ENCODE measurements around the gene CIART.
"Not testable (repeated sequence)": the region's sequence is repeated elsewhere in the genome, so short reads cannot be mapped to it uniquely, and the experiment has no call there.

CIART gene

DNA sequence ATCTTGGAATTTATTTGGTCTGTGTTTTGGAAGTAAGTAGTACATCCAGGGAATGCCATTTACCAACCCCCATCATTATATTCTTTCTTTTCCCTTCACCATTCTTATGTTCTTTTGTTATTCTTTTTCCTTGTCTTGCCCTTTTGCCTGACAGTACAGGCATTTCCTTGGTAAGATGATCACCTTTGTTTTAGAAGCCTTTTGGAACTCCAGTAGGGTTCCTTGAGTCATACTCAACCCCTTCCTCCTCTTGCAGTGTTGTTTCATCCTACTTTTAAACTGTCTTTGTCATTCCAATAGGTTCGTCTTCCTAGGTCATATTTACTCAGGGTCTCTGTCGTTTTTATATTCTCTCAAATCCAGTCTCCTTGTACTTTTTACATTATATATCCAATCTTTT lies 20.5 kb downstream of the CIART start:
- H3K4me3 ChIP-seq (ENCODE audit: low read depth, low read length), result no peak overlapping the region
- DNase-seq (ENCODE audit: low read depth), result no peak
- TF ChIP-seq, protein P1, sequence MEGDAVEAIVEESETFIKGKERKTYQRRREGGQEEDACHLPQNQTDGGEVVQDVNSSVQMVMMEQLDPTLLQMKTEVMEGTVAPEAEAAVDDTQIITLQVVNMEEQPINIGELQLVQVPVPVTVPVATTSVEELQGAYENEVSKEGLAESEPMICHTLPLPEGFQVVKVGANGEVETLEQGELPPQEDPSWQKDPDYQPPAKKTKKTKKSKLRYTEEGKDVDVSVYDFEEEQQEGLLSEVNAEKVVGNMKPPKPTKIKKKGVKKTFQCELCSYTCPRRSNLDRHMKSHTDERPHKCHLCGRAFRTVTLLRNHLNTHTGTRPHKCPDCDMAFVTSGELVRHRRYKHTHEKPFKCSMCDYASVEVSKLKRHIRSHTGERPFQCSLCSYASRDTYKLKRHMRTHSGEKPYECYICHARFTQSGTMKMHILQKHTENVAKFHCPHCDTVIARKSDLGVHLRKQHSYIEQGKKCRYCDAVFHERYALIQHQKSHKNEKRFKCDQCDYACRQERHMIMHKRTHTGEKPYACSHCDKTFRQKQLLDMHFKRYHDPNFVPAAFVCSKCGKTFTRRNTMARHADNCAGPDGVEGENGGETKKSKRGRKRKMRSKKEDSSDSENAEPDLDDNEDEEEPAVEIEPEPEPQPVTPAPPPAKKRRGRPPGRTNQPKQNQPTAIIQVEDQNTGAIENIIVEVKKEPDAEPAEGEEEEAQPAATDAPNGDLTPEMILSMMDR (IDR thresholded peaks at IDR 0.05; ENCODE audit: insufficient read depth, low read depth, low read length, missing control alignments), result no peak

DNA sequence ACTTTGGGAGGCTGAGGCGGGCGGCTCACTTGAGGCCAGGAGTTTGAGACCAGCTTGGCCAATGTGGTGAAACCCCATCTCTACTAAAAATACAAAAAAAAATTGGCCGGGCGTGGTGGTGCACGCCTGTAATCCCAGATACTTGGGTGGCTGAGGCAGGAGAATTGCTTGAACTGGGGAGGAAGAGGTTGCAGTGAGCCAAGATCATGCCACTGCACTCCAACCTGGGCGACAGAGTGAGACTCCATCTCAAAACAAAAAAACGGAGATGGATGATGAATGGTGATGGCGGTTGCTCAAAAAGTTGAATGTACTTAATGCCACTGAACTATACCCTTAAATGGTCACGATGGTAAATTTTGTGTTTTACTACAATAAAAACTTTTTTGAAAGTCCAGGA lies 26.2 kb downstream of the CIART start:
- DNase-seq (ENCODE audit: low read depth); H3K4me3 ChIP-seq (ENCODE audit: low read depth, low read length): not testable (repeated sequence)

DNA sequence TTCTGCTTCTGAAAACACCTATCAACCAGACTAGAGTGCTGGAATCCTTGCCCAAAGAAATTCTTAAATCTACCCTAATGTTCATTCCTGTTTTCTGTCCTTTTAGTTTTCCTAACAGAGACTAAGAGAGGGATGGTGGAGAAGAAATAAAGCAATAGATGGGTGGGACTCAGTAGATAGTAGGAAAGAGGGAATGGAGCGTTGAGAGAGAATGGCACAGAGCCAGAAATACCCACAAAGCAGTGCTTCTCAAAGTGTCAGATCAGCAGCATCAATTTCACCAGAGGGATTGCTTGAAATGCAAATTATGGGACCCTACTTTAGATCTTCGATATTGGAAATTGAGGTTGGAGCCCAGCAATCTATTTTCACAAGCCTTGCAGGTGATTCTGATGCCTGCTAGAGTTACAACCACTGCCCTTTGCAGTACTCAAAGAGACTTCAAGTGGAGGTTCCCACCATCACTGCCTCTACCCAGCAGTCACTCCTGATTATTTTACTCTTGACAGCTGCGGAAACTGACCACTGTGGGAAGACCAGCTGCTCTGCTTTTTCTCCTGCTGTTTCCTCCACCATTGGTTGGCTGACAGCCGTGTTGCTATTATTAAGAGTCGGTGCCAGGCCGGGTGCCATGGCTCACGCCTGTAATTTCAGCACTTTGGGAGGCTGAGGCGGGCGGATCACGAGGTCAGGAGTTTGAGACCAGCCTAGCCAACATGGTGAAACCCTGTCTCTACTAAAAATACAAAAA lies 27.6 kb downstream of the CIART start:
- no peak overlapping the region for H3K4me3 ChIP-seq (ENCODE audit: low read depth, low read length)

DNA sequence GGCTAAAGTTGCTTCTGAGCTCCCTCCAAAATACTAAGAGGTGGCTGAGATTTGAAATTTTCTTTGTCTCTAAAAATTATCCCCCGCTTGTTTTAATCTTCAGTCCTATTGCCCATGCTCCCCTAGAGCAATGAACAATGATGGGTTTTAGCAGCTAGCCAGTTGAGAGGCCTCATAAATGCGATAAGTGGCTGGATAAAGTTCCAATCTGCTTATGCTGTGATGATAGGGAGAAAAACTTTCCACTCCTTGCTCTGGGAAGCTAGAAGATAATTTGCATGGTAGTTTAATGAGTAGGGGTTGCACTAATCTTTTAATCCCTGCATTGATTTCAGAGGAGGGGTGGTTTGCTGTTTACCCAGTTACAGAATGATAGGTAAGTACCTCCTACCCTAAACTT lies 29.4 kb downstream of the CIART start:
- H3K4me3 ChIP-seq (ENCODE audit: low read depth, low read length), result no peak overlapping the region
- TF ChIP-seq, protein P1 (IDR thresholded peaks at IDR 0.05; ENCODE audit: insufficient read depth, low read depth, low read length, missing control alignments), result no peak
- no peak for DNase-seq (ENCODE audit: low read depth)

More for the DNA sequence above, 27.6 kb downstream of the CIART start:
- no peak for DNase-seq (ENCODE audit: low read depth)
- TF ChIP-seq, protein P1 (IDR thresholded peaks at IDR 0.05; ENCODE audit: insufficient read depth, low read depth, low read length, missing control alignments), result no peak

DNA sequence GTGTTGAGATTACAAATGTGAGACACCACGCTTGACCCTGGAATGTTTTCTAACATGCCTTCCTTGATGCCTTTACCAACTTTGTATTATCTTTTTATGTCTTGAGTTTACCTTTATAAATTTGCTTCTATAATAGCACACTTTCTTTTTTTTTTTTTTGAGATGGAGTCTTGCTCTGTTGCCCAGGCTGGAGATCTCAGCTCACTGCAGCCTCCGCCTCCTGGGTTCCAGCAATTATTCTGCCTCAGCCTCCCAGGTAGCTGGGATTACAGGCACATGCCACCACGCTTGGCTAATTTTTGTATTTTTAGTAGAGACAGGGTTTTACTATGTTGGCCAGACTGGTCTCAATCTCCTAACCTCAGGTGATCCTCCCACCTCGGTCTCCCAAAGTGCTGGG lies 32.3 kb downstream of the CIART start:
- DNase-seq (ENCODE audit: low read depth); H3K4me3 ChIP-seq (ENCODE audit: low read depth, low read length): not testable (repeated sequence)

DNA sequence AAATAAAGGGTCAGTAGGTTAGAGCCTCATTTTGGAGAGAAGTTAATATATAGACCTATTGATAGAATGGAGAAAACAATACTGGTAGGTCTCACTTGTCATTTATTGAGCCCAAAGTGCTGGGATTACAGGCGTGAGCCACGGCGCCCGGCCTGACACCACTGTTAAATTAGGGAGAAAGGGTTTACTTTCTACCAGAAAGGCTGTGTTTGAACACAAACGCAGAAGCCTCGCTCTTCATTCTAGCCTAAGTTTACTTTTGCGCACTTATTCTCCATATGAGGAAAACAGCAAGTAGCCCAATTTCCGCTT lies 38.3 kb downstream of the CIART start:
- H3K4me3 ChIP-seq (ENCODE audit: low read depth, low read length), result peak overlapping the region; percentile 85
- TF ChIP-seq, protein P1 (IDR thresholded peaks at IDR 0.05; ENCODE audit: insufficient read depth, low read depth, low read length, missing control alignments), result no peak
- peak; percentile 5 for DNase-seq (ENCODE audit: low read depth)

DNA sequence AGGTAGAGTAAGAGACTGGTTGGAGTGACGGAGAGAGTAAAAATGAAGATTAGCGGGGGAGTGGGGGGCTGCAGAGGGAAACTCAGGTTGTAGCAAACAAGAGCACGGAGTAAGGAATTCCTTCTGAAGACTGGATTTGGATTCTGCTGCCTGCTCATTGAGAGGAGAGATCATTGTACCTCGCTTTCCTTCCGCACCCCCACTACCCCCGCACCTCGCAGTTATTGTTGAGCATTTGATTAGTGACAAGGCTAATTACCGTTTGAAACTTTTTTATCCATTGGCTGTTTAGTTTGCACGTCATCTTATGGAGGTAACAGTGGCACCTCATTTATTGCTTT lies 39.4 kb downstream of the CIART start:
- H3K4me3 ChIP-seq (ENCODE audit: low read depth, low read length), result peak overlapping the region; percentile 85
- TF ChIP-seq, protein P1 (IDR thresholded peaks at IDR 0.05; ENCODE audit: insufficient read depth, low read depth, low read length, missing control alignments), result no peak
- DNase-seq (ENCODE audit: low read depth), result no peak

DNA sequence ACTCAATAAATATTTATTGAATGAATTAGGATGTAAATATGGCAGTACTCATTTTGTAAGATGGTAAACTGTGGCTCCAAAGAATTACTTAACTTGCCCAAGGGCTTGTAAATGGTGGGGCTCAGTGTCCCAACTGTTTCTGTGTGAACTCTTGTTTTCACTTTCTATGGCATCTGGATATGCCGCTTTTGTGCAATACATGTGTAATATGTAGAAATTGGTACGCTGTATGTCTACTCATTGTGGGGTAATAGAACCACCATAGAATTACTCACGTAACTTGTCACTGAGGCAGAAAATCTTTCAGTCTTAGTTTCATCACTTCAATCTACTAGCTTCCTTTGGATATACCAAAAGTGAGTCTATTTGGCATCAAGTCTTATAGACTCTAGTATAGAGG lies 40.0 kb downstream of the CIART start:
- TF ChIP-seq, protein P1 (IDR thresholded peaks at IDR 0.05; ENCODE audit: insufficient read depth, low read depth, low read length, missing control alignments), result no peak
- peak; percentile 53 for DNase-seq (ENCODE audit: low read depth)
- H3K4me3 ChIP-seq (ENCODE audit: low read depth, low read length), result peak overlapping the region; percentile 85
